ENCODE measurements around the gene DCTN1. TPM values are rescaled to one million over a fixed set of nuclear protein-coding genes. Genes with fewer than 3 reads are reported as not detected.

The DCTN1 gene
- total RNA-seq, 3 donors from 2014 or later, result 92.2 to 125 (median 103) TPM

DNA sequence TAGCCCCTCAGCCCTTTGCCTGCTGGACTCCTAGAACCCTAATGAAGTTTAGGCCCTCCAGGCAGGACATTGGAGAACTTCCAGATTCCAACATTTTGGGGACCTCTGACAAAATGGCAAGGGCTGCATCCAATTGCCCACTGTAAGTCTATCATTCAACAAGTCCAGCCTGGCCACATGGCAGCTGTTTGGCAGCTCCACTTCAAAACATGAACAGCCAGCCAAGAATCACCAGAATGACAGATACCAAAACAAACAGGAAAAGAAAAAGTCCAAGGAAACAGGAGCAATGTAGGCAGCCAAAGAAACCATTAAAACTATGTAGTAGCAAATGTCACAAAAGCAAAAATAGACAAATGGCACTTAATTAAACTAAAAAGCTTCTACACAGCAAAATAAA is 62.4 kb downstream of the DCTN1 start:
- no peak for TF ChIP-seq POLR2AphosphoS5 (IDR thresholded peaks at IDR 0.05)
- TF ChIP-seq CTCF (IDR thresholded peaks at IDR 0.05), result no peak
- no peak for TF ChIP-seq POLR2A (IDR thresholded peaks at IDR 0.05)
- no peaks in the 10 kb centered on the region for H3K27me3 ChIP-seq
- intact Hi-C loops (cut with DNase I; ENCODE audit: low total_unique reads), result no loop called here
- no peak overlapping the region for H3K27ac ChIP-seq
- no peak for DNase-seq (ENCODE audit: low spot score in 2 of 2)
- H3K4me3 ChIP-seq, result no peak overlapping the region
- H3K4me1 ChIP-seq, result no peaks in the 10 kb centered on the region
- H3K36me3 ChIP-seq, result no peaks in the 10 kb centered on the region
- H3K9me3 ChIP-seq, result no peaks in the 10 kb centered on the region

DNA sequence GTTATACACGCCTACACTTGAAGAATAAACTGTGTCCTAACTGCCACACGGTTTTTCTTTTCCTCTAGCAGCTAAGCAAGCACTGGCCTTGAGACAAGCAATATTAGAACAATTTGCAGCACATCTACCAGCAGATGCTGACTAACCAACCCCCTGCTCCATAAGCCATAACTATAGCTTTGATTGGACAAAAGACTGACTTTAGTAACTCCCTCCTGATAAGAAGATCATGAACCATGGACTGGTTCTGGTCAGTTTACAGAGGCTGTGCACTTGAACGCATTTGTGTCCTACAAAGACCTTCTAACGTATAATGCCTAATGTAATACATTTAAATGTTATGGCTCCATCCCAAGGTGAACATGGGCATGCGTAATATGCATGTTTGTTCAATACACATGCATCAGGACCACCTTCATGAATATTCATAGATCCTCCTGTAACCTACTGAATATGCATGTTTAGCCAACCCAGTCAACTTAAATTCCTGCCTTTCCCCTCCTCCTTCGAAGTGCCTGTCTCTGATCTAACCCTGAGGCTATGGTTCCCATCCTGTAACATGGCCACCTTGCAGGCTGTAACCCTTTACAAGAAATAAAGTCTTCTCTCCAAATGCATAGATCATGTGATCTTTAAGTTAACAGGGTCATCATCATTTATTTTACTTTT is 63.4 kb downstream of the DCTN1 start:
- H3K4me3 ChIP-seq, result no peak overlapping the region
- H3K27me3 ChIP-seq, result no peaks in the 10 kb centered on the region
- no peak for DNase-seq (ENCODE audit: low spot score in 2 of 2)
- TF ChIP-seq POLR2AphosphoS5 (IDR thresholded peaks at IDR 0.05), result no peak
- TF ChIP-seq POLR2A (IDR thresholded peaks at IDR 0.05), result no peak
- TF ChIP-seq CTCF (IDR thresholded peaks at IDR 0.05), result no peak
- H3K27ac ChIP-seq, result no peak overlapping the region
- intact Hi-C loops (cut with DNase I; ENCODE audit: low total_unique reads), result no loop called here
- no peaks in the 10 kb centered on the region for H3K4me1 ChIP-seq
- no peaks in the 10 kb centered on the region for H3K36me3 ChIP-seq
- no peaks in the 10 kb centered on the region for H3K9me3 ChIP-seq

DNA sequence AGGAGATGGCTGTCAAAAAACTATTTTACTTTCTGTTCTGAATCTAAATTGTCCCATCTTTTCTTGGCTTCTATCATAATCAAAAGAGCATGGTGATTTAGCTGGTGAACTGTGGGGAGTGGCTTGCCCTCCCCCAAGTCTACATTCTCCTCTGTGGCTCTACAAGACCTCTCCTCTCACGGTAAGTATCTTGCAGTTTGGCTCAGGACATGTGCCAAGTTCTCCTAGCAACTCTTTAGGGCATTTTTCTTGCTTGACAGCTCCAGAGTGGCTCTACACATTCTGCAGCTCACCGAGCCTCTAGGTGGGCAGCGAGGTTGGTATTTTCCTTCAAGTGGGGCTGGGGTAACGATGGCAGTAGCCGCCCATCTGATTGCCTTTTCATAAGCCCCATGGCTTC is 66.0 kb downstream of the DCTN1 start:
- no peak overlapping the region for H3K27ac ChIP-seq
- no peak for TF ChIP-seq CTCF (IDR thresholded peaks at IDR 0.05)
- TF ChIP-seq POLR2A (IDR thresholded peaks at IDR 0.05), result no peak
- no peak for TF ChIP-seq POLR2AphosphoS5 (IDR thresholded peaks at IDR 0.05)
- no peaks in the 10 kb centered on the region for H3K4me1 ChIP-seq
- H3K9me3 ChIP-seq, result no peaks in the 10 kb centered on the region
- H3K36me3 ChIP-seq, result no peaks in the 10 kb centered on the region
- intact Hi-C loops (cut with DNase I; ENCODE audit: low total_unique reads), result no loop called here
- DNase-seq (ENCODE audit: low spot score in 2 of 2), result no peak
- no peaks in the 10 kb centered on the region for H3K27me3 ChIP-seq
- H3K4me3 ChIP-seq, result no peak overlapping the region

DNA sequence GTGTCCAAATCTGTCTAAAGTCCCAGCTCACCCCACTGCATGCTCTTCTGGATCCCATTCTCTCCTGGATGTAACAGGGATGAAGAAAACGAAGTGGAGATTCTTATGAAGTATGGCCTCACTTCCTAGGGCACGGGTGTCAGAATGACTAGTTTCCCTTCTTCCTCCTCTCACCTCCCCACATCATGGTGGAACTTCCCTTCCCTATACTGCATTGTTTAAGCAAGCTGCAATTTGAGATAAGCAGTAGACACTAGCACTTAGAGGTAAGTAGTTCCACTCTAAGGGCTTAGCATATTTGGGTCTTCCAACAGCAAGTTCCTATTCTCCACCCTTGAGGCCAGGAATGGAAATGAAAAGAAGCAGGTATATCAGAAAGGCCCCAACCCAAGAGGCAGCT is 66.6 kb downstream of the DCTN1 start:
- no peaks in the 10 kb centered on the region for H3K4me1 ChIP-seq
- DNase-seq (ENCODE audit: low spot score in 2 of 2), result no peak
- no peaks in the 10 kb centered on the region for H3K36me3 ChIP-seq
- H3K27ac ChIP-seq, result no peak overlapping the region
- H3K27me3 ChIP-seq, result no peaks in the 10 kb centered on the region
- no peaks in the 10 kb centered on the region for H3K9me3 ChIP-seq
- no peak overlapping the region for H3K4me3 ChIP-seq
- intact Hi-C loops (cut with DNase I; ENCODE audit: low total_unique reads), result no loop called here
- no peak for TF ChIP-seq POLR2AphosphoS5 (IDR thresholded peaks at IDR 0.05)
- TF ChIP-seq CTCF (IDR thresholded peaks at IDR 0.05), result no peak
- no peak for TF ChIP-seq POLR2A (IDR thresholded peaks at IDR 0.05)

DNA sequence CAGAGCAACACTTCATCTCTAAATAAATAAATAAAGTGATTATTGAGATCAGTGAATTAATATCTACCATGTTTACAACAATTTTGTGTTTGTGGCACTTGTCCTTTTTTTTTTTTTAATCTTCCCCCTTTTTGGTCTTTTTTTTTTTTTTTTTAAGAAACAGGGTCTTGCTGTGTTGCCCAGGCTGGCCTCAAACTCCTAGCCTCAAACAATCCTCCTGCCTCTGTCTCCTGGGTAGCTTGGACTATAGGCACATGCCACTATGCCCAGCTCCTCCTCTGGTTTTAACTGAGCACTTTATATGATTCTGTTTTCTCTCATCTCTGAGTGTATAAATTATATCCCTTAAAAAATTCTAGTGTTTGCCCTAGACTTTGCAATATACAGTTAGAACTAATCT is 67.2 kb downstream of the DCTN1 start:
- Histone ChIP-seq H3K4me1 (no peaks in the 10 kb centered on the region), H3K9me3 (no peaks in the 10 kb centered on the region), H3K36me3 (no peaks in the 10 kb centered on the region), H3K4me3 (no peak overlapping the region), H3K27me3 (no peaks in the 10 kb centered on the region), H3K27ac (no peak overlapping the region)
- intact Hi-C loops (cut with DNase I; ENCODE audit: low total_unique reads), result no loop called here
- no peak for DNase-seq (ENCODE audit: low spot score in 2 of 2)
- TF ChIP-seq CTCF (IDR thresholded peaks at IDR 0.05) (no peak), POLR2A (IDR thresholded peaks at IDR 0.05) (no peak), POLR2AphosphoS5 (IDR thresholded peaks at IDR 0.05) (no peak)

Other genes with a start within 250 kb of the DCTN1 start
- gene BOLA3, start 232.4 kb downstream of the DCTN1 start, total RNA-seq, result 10 to 100 TPM; 27.1 to 42.6 (median 30.2) TPM
- gene MOB1A, start 201.4 kb downstream of the DCTN1 start, total RNA-seq, result 100 to 1,000 TPM in 1 of 3 donors, 10 to 100 TPM in 2; 87.8 to 107 (median 98.4) TPM
- 100 to 1,000 TPM in 1 of 3 donors, 10 to 100 TPM in 2; 41.6 to 100 (median 56.7) TPM for gene MTHFD2, start 181.7 kb downstream of the DCTN1 start, total RNA-seq
- gene SLC4A5, start 36.9 kb downstream of the DCTN1 start, total RNA-seq, result 1 to 10 TPM; 2.1 to 9.2 (median 6.2) TPM
- gene C2orf81, start 41.3 kb upstream of the DCTN1 start, total RNA-seq, result 1 to 10 TPM in 2 of 3 donors, under 1 TPM in 1; 0.64 to 1.6 (median 1.3) TPM
- 10 to 100 TPM in 1 of 3 donors, 1 to 10 TPM in 2; 6.7 to 13.1 (median 9.4) TPM for gene WDR54, start 41.4 kb upstream of the DCTN1 start, total RNA-seq
- gene RTKN, start 61.6 kb upstream of the DCTN1 start, total RNA-seq, result 10 to 100 TPM in 2 of 3 donors, 1 to 10 TPM in 1; 9.3 to 49.9 (median 36.7) TPM
- 10 to 100 TPM; 12.6 to 26.2 (median 24.4) TPM for gene INO80B, start 74.8 kb upstream of the DCTN1 start, total RNA-seq
- 10 to 100 TPM; 58.0 to 70.0 (median 61.9) TPM for gene WBP1, start 78.1 kb upstream of the DCTN1 start, total RNA-seq
- gene MOGS, start 85.1 kb upstream of the DCTN1 start, total RNA-seq, result 10 to 100 TPM; 24.0 to 47.3 (median 44.6) TPM
- gene MRPL53, start 92.4 kb upstream of the DCTN1 start, total RNA-seq, result 10 to 100 TPM; 17.9 to 49.0 (median 48.2) TPM
- gene CCDC142, start 102.7 kb upstream of the DCTN1 start, total RNA-seq, result 10 to 100 TPM; 10.6 to 38.0 (median 27.1) TPM
- 10 to 100 TPM; 21.6 to 32.0 (median 27.8) TPM for gene TTC31, start 102.8 kb upstream of the DCTN1 start, total RNA-seq
- 1 to 10 TPM in 2 of 3 donors, under 1 TPM in 1; 0.29 to 4.6 (median 1.3) TPM for gene LBX2, start 119.3 kb upstream of the DCTN1 start, total RNA-seq
- 10 to 100 TPM; 18.3 to 20.3 (median 19.8) TPM for gene PCGF1, start 127.4 kb upstream of the DCTN1 start, total RNA-seq
- not detected for gene TLX2, start 134.1 kb upstream of the DCTN1 start, total RNA-seq
- gene DQX1, start 145.9 kb upstream of the DCTN1 start, total RNA-seq, result under 1 TPM in 1 of 3 donors, not detected in 2; 0.66 TPM
- 100 to 1,000 TPM; 108 to 130 (median 128) TPM for gene AUP1, start 149.4 kb upstream of the DCTN1 start, total RNA-seq
- 10 to 100 TPM; 32.1 to 34.5 (median 32.5) TPM for gene HTRA2, start 149.6 kb upstream of the DCTN1 start, total RNA-seq
- 1 to 10 TPM; 3.7 to 7.8 (median 6.6) TPM for gene LOXL3, start 173.6 kb upstream of the DCTN1 start, total RNA-seq
- 10 to 100 TPM; 11.0 to 33.3 (median 13.1) TPM for gene DOK1, start 174.4 kb upstream of the DCTN1 start, total RNA-seq

All from breast epithelium (tissue), 4 donors.